ENCODE results near the gene NRP1. TPM values are rescaled to one million over a fixed set of nuclear protein-coding genes. Genes with fewer than 3 reads are reported as not detected.

Gene NRP1
- total RNA-seq, 1 donor from 2014 or later, result 486 TPM

DNA sequence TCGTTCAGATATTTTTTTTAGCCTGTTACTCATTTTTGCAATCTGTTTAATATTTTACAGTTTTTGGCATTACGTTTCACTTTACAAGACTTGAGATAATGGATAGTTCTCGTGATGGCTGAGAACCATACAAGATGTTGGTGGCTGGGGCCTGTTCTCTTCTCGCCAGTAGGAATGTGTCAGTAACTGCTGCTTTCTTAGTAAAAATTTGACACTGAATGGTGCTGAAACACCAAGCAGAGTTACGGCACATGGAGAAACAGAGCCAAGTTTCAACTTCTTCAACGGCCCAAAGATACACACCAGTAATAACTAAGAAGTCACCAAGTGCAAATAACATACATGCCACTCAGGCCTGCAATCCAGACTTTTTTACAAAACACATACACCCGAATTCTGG, 130.4 kb downstream of the NRP1 start:
- H3K4me1 Mint-ChIP-seq (ENCODE audit: unreplicated experiment), result peaks cover 10% of the 10 kb centered on the region
- H3K4me3 Mint-ChIP-seq (ENCODE audit: unreplicated experiment), result no peak overlapping the region
- TF ChIP-seq, protein P1, sequence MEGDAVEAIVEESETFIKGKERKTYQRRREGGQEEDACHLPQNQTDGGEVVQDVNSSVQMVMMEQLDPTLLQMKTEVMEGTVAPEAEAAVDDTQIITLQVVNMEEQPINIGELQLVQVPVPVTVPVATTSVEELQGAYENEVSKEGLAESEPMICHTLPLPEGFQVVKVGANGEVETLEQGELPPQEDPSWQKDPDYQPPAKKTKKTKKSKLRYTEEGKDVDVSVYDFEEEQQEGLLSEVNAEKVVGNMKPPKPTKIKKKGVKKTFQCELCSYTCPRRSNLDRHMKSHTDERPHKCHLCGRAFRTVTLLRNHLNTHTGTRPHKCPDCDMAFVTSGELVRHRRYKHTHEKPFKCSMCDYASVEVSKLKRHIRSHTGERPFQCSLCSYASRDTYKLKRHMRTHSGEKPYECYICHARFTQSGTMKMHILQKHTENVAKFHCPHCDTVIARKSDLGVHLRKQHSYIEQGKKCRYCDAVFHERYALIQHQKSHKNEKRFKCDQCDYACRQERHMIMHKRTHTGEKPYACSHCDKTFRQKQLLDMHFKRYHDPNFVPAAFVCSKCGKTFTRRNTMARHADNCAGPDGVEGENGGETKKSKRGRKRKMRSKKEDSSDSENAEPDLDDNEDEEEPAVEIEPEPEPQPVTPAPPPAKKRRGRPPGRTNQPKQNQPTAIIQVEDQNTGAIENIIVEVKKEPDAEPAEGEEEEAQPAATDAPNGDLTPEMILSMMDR (IDR thresholded peaks at IDR 0.05; ENCODE audit: unreplicated experiment), result no peak
- no peaks in the 10 kb centered on the region for H3K9me3 Mint-ChIP-seq (ENCODE audit: unreplicated experiment)
- H3K36me3 Mint-ChIP-seq (ENCODE audit: low read depth, unreplicated experiment), result peaks cover 71% of the 10 kb centered on the region
- no peak for DNase-seq (ENCODE audit: low spot score)
- no peak overlapping the region for H3K27ac Mint-ChIP-seq (ENCODE audit: unreplicated experiment)
- peaks cover 3% of the 10 kb centered on the region for H3K27me3 Mint-ChIP-seq (ENCODE audit: unreplicated experiment)

DNA sequence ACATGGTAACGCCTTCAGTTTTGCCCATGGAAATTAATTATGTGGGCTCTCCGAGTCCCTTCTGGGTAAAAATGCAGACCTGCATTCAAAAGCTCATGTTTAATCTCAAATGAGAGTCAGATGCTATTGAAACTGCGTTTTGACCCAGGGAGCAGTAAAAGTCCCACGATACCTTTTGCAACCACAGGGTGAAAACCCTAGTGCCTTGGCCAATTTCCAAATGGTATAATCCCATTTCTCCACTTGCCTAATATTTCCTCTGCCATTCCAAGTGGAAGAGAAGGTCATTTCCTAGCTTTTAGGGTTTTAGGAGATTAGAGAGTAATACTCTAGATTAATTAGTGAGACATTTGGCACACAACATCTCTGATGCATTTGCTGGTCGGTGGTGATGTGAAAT, 132.5 kb downstream of the NRP1 start:
- Mint-ChIP-seq H3K27me3 (ENCODE audit: unreplicated experiment) (peaks cover 4% of the 10 kb centered on the region), H3K4me3 (ENCODE audit: unreplicated experiment) (peak overlapping the region; percentile 82), H3K36me3 (ENCODE audit: low read depth, unreplicated experiment) (peaks cover 74% of the 10 kb centered on the region), H3K9me3 (ENCODE audit: unreplicated experiment) (no peaks in the 10 kb centered on the region), H3K4me1 (ENCODE audit: unreplicated experiment) (peaks cover 21% of the 10 kb centered on the region), H3K27ac (ENCODE audit: unreplicated experiment) (no peak overlapping the region)
- TF ChIP-seq, protein P1 (IDR thresholded peaks at IDR 0.05; ENCODE audit: unreplicated experiment), result no peak
- DNase-seq (ENCODE audit: low spot score), result no peak

DNA sequence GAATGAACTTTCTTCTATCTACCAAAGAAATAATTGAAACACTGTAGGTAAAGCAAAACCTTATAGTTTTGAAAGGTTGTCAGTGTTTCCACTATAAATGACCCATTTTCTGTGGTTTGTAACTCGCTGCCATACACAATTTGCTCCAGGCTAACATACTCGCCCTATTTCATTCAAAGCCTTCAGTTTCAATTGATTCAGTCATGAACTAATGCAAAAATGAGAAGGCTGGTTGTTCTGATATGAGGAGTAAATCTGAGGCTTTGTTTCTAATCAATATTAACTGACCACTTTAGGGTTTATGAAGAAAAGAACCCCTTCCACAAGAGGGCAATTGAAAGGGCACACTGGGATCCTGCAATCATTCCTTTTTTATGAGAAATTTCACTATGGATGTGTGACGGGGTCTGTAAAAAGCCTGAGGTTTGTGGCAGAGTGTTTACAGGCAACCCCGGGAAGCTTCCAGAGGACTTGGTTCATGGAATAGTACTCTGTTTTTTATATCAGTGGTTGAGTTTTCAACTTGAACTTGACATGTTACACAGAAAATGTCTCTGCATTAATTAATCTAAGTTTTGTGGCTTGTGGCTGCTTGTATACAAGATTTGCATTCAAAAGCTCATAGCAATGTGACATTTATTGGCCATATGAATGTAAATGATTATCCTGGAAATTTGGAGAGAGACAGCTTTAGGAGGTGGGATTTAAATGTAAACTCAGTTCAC, 133.2 kb downstream of the NRP1 start:
- Mint-ChIP-seq H3K27me3 (ENCODE audit: unreplicated experiment) (peaks cover 8% of the 10 kb centered on the region), H3K27ac (ENCODE audit: unreplicated experiment) (no peak overlapping the region)
- TF ChIP-seq, protein P1 (IDR thresholded peaks at IDR 0.05; ENCODE audit: unreplicated experiment), result no peak

DNA sequence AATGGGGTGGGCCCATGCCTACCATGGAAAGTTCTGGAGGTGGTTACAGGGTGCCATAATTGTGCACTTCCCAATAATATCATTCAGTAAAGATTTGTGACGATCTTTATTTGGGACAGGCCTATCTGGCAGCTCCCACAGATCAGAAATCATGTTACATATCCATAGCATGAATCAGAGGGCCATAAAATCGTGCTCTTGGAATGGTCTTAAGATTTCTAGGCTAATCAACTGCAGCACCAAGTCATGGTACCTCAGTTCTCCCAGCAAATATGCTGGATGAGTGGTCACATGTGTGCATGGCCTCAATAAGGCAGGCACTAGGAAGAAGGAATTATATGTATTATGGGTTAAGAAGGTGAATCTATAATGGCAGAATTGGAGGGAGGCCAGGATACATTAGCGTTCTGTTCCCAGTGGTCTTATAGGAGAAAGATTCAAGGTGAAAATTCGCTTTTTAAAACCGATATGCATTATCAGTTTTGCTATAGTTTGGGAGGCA, 134.7 kb downstream of the NRP1 start:
- no peak overlapping the region for H3K4me3 Mint-ChIP-seq (ENCODE audit: unreplicated experiment)
- H3K4me1 Mint-ChIP-seq (ENCODE audit: unreplicated experiment), result peaks cover 30% of the 10 kb centered on the region
- H3K36me3 Mint-ChIP-seq (ENCODE audit: low read depth, unreplicated experiment), result peaks cover 69% of the 10 kb centered on the region
- no peak for DNase-seq (ENCODE audit: low spot score)
- peaks cover 7% of the 10 kb centered on the region for H3K27me3 Mint-ChIP-seq (ENCODE audit: unreplicated experiment)
- no peaks in the 10 kb centered on the region for H3K9me3 Mint-ChIP-seq (ENCODE audit: unreplicated experiment)
- H3K27ac Mint-ChIP-seq (ENCODE audit: unreplicated experiment), result no peak overlapping the region
- TF ChIP-seq, protein P1 (IDR thresholded peaks at IDR 0.05; ENCODE audit: unreplicated experiment), result no peak

More for the DNA sequence above, 133.2 kb downstream of the NRP1 start:
- DNase-seq (ENCODE audit: low spot score), result no peak
- Mint-ChIP-seq H3K9me3 (ENCODE audit: unreplicated experiment) (no peaks in the 10 kb centered on the region), H3K36me3 (ENCODE audit: low read depth, unreplicated experiment) (peaks cover 76% of the 10 kb centered on the region), H3K4me1 (ENCODE audit: unreplicated experiment) (peaks cover 27% of the 10 kb centered on the region), H3K4me3 (ENCODE audit: unreplicated experiment) (peak overlapping the region; percentile 47)

DNA sequence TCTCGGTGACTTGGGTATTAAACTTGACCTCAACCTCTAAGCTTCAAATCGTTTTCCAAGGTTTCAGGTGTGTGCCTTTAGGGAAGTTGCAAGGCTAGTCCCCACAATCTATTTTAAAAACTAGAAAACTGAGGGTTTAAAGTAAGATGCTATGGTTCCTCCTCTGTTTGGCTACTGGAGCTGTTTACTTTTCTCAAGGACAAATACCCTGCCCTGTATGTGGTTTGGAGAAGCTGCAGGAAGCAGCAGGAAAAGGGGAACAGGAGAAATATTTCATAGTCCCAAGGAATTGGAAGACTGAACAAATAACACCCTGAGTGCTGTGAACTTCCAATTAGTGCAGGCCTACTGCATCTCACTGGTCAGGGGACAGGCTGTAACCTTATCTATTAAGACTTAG, 135.9 kb downstream of the NRP1 start:
- peaks cover 33% of the 10 kb centered on the region for H3K4me1 Mint-ChIP-seq (ENCODE audit: unreplicated experiment)
- H3K27ac Mint-ChIP-seq (ENCODE audit: unreplicated experiment), result no peak overlapping the region
- TF ChIP-seq, protein P1 (IDR thresholded peaks at IDR 0.05; ENCODE audit: unreplicated experiment), result no peak
- no peak overlapping the region for H3K4me3 Mint-ChIP-seq (ENCODE audit: unreplicated experiment)
- H3K9me3 Mint-ChIP-seq (ENCODE audit: unreplicated experiment), result no peaks in the 10 kb centered on the region
- no peak for DNase-seq (ENCODE audit: low spot score)
- peaks cover 69% of the 10 kb centered on the region for H3K36me3 Mint-ChIP-seq (ENCODE audit: low read depth, unreplicated experiment)
- peaks cover 7% of the 10 kb centered on the region for H3K27me3 Mint-ChIP-seq (ENCODE audit: unreplicated experiment)
